Fibroblast of the aortic adventitia (primary cell): ENCODE results near the gene FAM168B. TPM values are rescaled to one million over a fixed set of nuclear protein-coding genes. Genes with fewer than 3 reads are reported as not detected.

Source experiments
- DNase-seq: peaks from one replicate; pipeline ENCODE4 v3.0.0-alpha.2; 2010; ENCODE audit warnings: low read depth
- H3K4me3 ChIP-seq: 2 replicates; pipeline ENCODE4 v1.5.1; 2011; ENCODE audit warnings: low read depth, mild to moderate bottlenecking, control low read depth, low read length, moderate library complexity
- CTCF ChIP-seq: IDR thresholded peaks from 2 replicates; pipeline ENCODE4 v1.5.1; 2011; ENCODE audit warnings: mild to moderate bottlenecking, low read length, control low read depth, inconsistent platforms; ENCODE audit not compliant: insufficient read depth
- total RNA-seq: library from RNA; depleted of rRNA; stranded (reverse); fragments of >200 nt; gene quantifications from 2 replicates; pipeline ENCODE4 v1.2.3, GENCODE V29; 2012; ENCODE audit warnings: low replicate concordance

FAM168B gene
- total RNA-seq, 1 donor, result 114 TPM

DNA sequence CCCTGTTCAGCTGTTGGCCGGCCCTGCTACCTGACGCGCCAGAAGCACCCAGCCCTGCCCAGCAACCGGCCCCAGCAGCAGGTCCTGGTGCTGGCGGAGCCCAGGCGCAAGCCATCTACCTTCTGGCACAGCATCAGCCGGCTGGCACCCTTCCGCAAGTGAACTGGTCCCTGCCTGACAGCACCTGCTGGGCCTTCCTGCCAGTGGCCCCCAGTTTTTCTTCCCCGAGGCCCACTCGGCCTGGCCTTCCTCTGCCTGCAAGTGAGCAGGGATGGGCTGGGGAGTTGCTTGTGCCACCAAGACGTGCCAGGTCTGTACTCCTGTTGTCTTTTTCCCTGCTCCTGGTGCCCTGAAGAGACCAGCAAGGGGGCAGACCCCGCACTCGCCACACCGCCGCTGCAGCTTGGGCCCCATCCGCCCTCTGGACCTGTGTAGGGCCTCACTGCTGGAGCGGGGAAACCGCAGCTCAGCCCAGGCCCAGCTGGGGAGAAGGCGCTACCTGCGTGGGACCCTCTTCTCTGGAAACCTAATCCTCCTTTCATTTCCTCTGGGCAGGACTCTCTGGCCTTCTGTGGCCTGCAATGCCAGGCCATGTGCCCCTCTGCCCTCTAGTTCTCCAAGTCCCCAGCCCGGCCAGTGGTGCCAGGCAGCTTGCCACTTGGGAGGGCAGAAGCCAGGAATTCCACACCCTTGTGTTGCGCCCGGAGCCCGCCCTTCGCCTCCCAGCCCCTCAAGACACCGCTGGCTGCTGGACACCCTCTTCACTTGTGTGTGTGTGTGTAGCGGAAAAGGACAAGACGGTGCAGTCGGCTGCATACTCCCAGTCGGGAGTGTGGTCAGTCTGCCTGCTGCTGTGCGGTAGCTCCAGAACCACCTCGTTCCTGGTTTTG lies 47.0 kb downstream of the FAM168B start:
- DNase-seq, result no peak
- no peak for TF ChIP-seq CTCF

GRCh38 chr2:131045286-131046027 lies 47.8 kb downstream of the FAM168B start:
- TF ChIP-seq CTCF, result no peak
- no peak for DNase-seq
- no peak overlapping the region for H3K4me3 ChIP-seq

More for the DNA sequence above, 47.0 kb downstream of the FAM168B start:
- H3K4me3 ChIP-seq, result no peak overlapping the region

- H3K4me3 ChIP-seq, result no peak overlapping the region
- no peak for DNase-seq
- TF ChIP-seq CTCF, result no peak
Measured at GRCh38 chr2:131044757-131045150, 48.5 kb downstream of the FAM168B start.

DNA sequence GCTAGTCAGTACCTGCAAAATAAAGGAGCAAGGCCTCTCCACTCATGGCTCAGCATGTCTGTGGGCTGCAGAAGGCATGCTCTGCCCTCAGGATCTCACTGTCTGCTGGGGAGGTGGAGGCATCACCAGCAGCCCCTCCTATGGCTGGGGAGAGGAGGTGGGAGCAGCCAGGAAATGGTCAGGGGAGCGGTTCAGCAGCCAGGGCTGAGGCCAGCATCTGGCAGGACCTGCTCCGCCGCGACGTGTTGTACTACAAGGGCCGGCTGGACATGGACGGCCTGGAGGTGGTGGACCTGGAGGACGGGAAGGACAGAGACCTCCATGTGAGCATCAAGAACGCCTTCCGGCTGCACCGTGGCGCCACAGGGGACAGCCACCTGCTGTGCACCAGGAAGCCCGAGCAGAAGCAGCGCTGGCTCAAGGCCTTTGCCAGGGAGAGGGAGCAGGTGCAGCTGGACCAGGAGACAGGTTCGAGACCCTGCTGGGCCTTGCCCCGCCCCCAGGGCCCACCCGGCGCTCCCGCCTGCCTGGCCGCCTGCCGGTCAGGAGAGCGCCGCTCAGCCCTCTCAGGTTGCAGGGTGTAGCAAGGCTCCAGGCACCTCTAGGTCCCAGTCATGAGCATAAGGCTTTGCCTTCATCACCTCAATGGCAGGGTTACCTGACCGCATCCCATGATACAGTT lies 49.0 kb downstream of the FAM168B start:
- H3K4me3 ChIP-seq, result no peak overlapping the region
- no peak for TF ChIP-seq CTCF
- DNase-seq, result no peak

DNA sequence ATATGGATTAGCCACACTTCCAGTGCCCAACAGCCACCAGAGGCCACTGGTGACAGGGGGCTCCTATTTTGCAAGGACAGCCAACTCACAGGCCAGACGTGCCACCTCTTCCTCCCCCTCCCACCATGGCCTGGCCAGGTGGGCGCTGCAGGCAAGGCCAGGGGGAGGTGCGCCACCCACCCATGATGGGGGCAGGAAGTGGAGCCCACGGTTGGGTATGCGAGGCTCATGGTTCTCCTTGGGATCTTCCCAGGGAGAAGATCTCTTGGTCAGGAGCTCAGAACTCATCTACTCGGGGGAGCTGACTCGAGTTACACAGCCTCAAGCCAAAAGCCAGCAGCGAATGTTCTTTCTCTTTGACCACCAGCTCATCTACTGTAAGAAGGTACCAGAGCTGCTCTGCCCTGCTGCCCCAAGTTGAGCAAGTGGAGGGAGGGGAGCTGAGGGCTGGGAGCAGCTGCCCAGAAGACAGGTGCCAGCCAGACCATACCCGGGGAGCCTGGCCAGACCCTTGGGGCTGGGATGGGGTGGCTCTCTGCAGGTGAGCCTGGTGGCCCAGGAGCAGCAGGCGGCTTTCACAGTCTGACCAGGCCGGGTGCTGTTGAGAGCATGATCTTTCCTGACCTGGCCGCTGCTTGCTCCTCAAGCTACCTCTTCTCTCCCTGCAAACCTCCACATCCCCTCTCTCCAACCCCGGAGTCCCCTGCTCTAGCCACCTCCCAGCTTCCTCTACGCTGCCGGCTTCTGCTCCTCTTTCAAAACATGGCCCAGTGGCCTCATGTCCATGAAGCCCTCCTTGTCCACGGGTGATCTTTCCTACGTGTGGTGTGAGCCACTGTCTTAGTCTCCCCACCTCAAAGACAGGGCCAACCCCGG lies 49.8 kb downstream of the FAM168B start:
- no peak for TF ChIP-seq CTCF

More for the DNA sequence above, 49.8 kb downstream of the FAM168B start:
- no peak overlapping the region for H3K4me3 ChIP-seq
- no peak for DNase-seq
